IMR-90 (cell line): ENCODE results near the gene ZNF35. TPM values are rescaled to one million over a fixed set of nuclear protein-coding genes. Genes with fewer than 3 reads are reported as not detected.

Experiments used
- ATAC-seq: fragments of 200-7000 bp; cut with Tn5 transposase; 2 replicates; pipeline ENCODE4 v1.9.1; 2020; ENCODE audit warnings: low read depth, mild to moderate bottlenecking, moderate library complexity
- BruUV-seq: library from RNA; stranded (reverse); fragments of 400-500 nt; replicated peaks from 2 replicates; lab custom pipeline; 2021; lab: Mats Ljungman, UMichigan
- CTCF ChIA-PET: fragments of 300-600 bp; formaldehyde crosslinking; extraction: SDS; loops from one replicate; lab custom pipeline; 2021; ENCODE audit warnings: antibody characterized with exemption; lab: Yijun Ruan, JAX
- POLR2A ChIA-PET: fragments of 300-600 bp; sonication (Branson Sonifier 250); formaldehyde crosslinking; loops from one replicate; lab custom pipeline; 2022; ENCODE audit warnings: antibody characterized with exemption; ENCODE audit not compliant: unreplicated experiment; lab: Charles Lee
- DNase-seq: peaks from one replicate; pipeline ENCODE4 v3.0.0; 2013
- H2AFZ ChIP-seq: replicated peaks from 2 replicates; pipeline ENCODE3; 2013; ENCODE audit warnings: low read length, mild to moderate bottlenecking; ENCODE audit not compliant: poor library complexity
- H2AK5ac ChIP-seq: 2 replicates; pipeline ENCODE4 v1.6.1; 2013; ENCODE audit warnings: low read depth, low read length, inconsistent platforms
- H2AK9ac ChIP-seq: replicated peaks from 2 replicates; pipeline ENCODE3; 2013; ENCODE audit warnings: mild to moderate bottlenecking, low read depth, low read length, moderate library complexity; ENCODE audit not compliant: poor library complexity
- H2BK120ac ChIP-seq: 2 replicates; pipeline ENCODE4 v1.6.1; 2013; ENCODE audit warnings: low read depth, low read length, inconsistent platforms
- H2BK15ac ChIP-seq: 3 replicates; pipeline ENCODE4 v1.6.1; 2013; ENCODE audit warnings: low read depth, low read length, inconsistent platforms
- H2BK20ac ChIP-seq: 2 replicates; pipeline ENCODE4 v1.6.1; 2013; ENCODE audit warnings: low read depth, mild to moderate bottlenecking, inconsistent platforms, low read length, moderate library complexity
- H2BK5ac ChIP-seq: 2 replicates; pipeline ENCODE4 v1.6.1; 2013; ENCODE audit warnings: mild to moderate bottlenecking, low read depth, low read length, inconsistent platforms; ENCODE audit not compliant: poor library complexity, severe bottlenecking
- H3K14ac ChIP-seq: replicated peaks from 2 replicates; pipeline ENCODE4 v1.6.1; 2013; ENCODE audit warnings: low read depth, low read length, inconsistent platforms
- H3K18ac ChIP-seq: 2 replicates; pipeline ENCODE4 v1.6.1; 2013; ENCODE audit warnings: low read depth, low read length, control low read depth
- H3K23ac ChIP-seq: 2 replicates; pipeline ENCODE4 v1.6.1; 2013; ENCODE audit warnings: low read depth, low read length, inconsistent platforms
- H3K27ac ChIP-seq: 2 replicates; pipeline ENCODE4 v1.5.1; 2013; ENCODE audit warnings: mild to moderate bottlenecking, control low read depth, low read length; ENCODE audit not compliant: insufficient read depth
- H3K27me3 ChIP-seq: 2 replicates; pipeline ENCODE4 v1.6.1; 2013; ENCODE audit warnings: low read length; ENCODE audit not compliant: control insufficient read depth, insufficient read depth
- H3K36me3 ChIP-seq: 2 replicates; pipeline ENCODE4 v1.6.1; 2013; ENCODE audit warnings: low read length, mixed read lengths; ENCODE audit not compliant: control insufficient read depth, insufficient read depth
- H3K4ac ChIP-seq: 2 replicates; pipeline ENCODE4 v1.6.1; 2013; ENCODE audit warnings: low read depth, low read length, inconsistent platforms
- H3K4me1 ChIP-seq: 2 replicates; pipeline ENCODE4 v1.6.1; 2013; ENCODE audit warnings: low read length, mixed read lengths; ENCODE audit not compliant: control insufficient read depth, insufficient read depth
- H3K4me2 ChIP-seq: 2 replicates; pipeline ENCODE4 v1.6.1; 2013; ENCODE audit warnings: low read depth, mild to moderate bottlenecking, control low read depth, low read length, moderate library complexity
- H3K4me3 ChIP-seq: 2 replicates; pipeline ENCODE4 v1.5.1; 2013; ENCODE audit warnings: low read depth, mild to moderate bottlenecking, control low read depth, low read length, moderate library complexity; ENCODE audit not compliant: insufficient read depth
- H3K56ac ChIP-seq: 2 replicates; pipeline ENCODE4 v1.6.1; 2013; ENCODE audit warnings: low read length, inconsistent platforms; ENCODE audit not compliant: insufficient read depth; ENCODE audit errors: extremely low read depth
- H3K79me1 ChIP-seq, 2 experiments: 2 replicates each; pipeline ENCODE4 v1.6.1; 2013; ENCODE audit warnings: low read length in 2 of 2, inconsistent platforms in 1 of 2, low read depth in 1 of 2
- H3K9ac ChIP-seq: 2 replicates; pipeline ENCODE4 v1.6.1; 2013; ENCODE audit warnings: low read depth, low read length, control low read depth
- H3K9me1 ChIP-seq: 2 replicates; pipeline ENCODE4 v1.6.1; 2013; ENCODE audit warnings: low read length, inconsistent platforms; ENCODE audit not compliant: insufficient read depth
- H3K9me3 ChIP-seq: 2 replicates; pipeline ENCODE4 v1.6.1; 2013; ENCODE audit warnings: low read length; ENCODE audit not compliant: control insufficient read depth, insufficient read depth
- H4K20me1 ChIP-seq: 2 replicates; pipeline ENCODE4 v1.6.1; 2013; ENCODE audit warnings: low read length, inconsistent platforms; ENCODE audit not compliant: insufficient read depth
- H4K5ac ChIP-seq: 2 replicates; pipeline ENCODE4 v1.6.1; 2013; ENCODE audit warnings: mild to moderate bottlenecking, low read depth, low read length, control low read depth
- H4K8ac ChIP-seq, 2 experiments: 2 replicates each; pipeline ENCODE4 v1.6.1; 2013; ENCODE audit warnings: low read depth in 2 of 2, low read length in 2 of 2, control low read depth in 1 of 2, inconsistent platforms in 1 of 2
- H4K91ac ChIP-seq: 2 replicates; pipeline ENCODE4 v1.6.1; 2013; ENCODE audit warnings: low read depth, low read length, inconsistent platforms; ENCODE audit not compliant: insufficient read depth
- BHLHE40 ChIP-seq: fragments of 150-350 bp; IDR thresholded peaks from 2 replicates; pipeline ENCODE4 v1.6.1; 2016; ENCODE audit warnings: mild to moderate bottlenecking, low read depth, low read length
- CEBPB ChIP-seq: IDR thresholded peaks from 2 replicates; pipeline ENCODE4 v1.6.1; 2012; ENCODE audit warnings: low read depth, low read length, improper control_type of control experiment
- CHD1 ChIP-seq: IDR thresholded peaks from 2 replicates; pipeline ENCODE4 v1.6.1; 2012; ENCODE audit warnings: low read depth, low read length, improper control_type of control experiment
- CTCF ChIP-seq: conservative IDR thresholded peaks from 2 replicates; pipeline ENCODE4 v1.5.1; 2012; ENCODE audit warnings: mild to moderate bottlenecking, low read depth, low read length, improper control_type of control experiment
- ELK1 ChIP-seq: fragments of 150-350 bp; IDR thresholded peaks from 2 replicates; pipeline ENCODE4 v1.6.1; 2016; ENCODE audit warnings: low read depth, mild to moderate bottlenecking, low read length, moderate library complexity, borderline replicate concordance
- FOS ChIP-seq: fragments of 150-350 bp; IDR thresholded peaks from 2 replicates; pipeline ENCODE4 v1.6.1; 2016; ENCODE audit warnings: low read depth, low read length
- MAFK ChIP-seq: IDR thresholded peaks from 2 replicates; pipeline ENCODE4 v1.6.1; 2012; ENCODE audit warnings: low read depth, low read length, improper control_type of control experiment
- MAZ ChIP-seq: IDR thresholded peaks from 2 replicates; pipeline ENCODE4 v1.6.1; 2012; ENCODE audit warnings: low read depth, mild to moderate bottlenecking, low read length, improper control_type of control experiment, moderate library complexity, borderline replicate concordance
- MXI1 ChIP-seq: IDR thresholded peaks from 2 replicates; pipeline ENCODE4 v1.6.1; 2012; ENCODE audit warnings: low read depth, mild to moderate bottlenecking, low read length, moderate library complexity, borderline replicate concordance
- NFE2L2 ChIP-seq: fragments of 150-350 bp; IDR thresholded peaks from 2 replicates; pipeline ENCODE4 v1.6.1; 2016; ENCODE audit warnings: low read depth, mild to moderate bottlenecking, low read length
- POLR2A ChIP-seq: IDR thresholded peaks from 2 replicates; pipeline ENCODE4 v1.6.1; 2012; ENCODE audit warnings: mild to moderate bottlenecking, low read depth, low read length
- RAD21 ChIP-seq: IDR thresholded peaks from 2 replicates; pipeline ENCODE4 v1.6.1; 2012; ENCODE audit warnings: low read length, improper control_type of control experiment
- RCOR1 ChIP-seq: IDR thresholded peaks from 2 replicates; pipeline ENCODE4 v1.6.1; 2012; ENCODE audit warnings: mild to moderate bottlenecking, low read length, improper control_type of control experiment; ENCODE audit not compliant: insufficient replicate concordance
- RFX5 ChIP-seq: IDR thresholded peaks from 2 replicates; pipeline ENCODE4 v1.8.0; 2012; ENCODE audit warnings: low read depth, mild to moderate bottlenecking, low read length, moderate library complexity
- SMC3 ChIP-seq: fragments of 150-350 bp; IDR thresholded peaks from 2 replicates; pipeline ENCODE4 v1.6.1; 2016; ENCODE audit warnings: low read depth, mild to moderate bottlenecking, antibody characterized with exemption, low read length, moderate library complexity
- USF2 ChIP-seq: fragments of 150-350 bp; IDR thresholded peaks from 2 replicates; pipeline ENCODE4 v1.6.1; 2017; ENCODE audit warnings: mild to moderate bottlenecking, antibody characterized with exemption, low read length, low read depth
- WGBS, 2 experiments: methylation state at CpG; one replicate each; pipeline versions ENCODE4 v1.1.5 to v1.1.7; 2013; ENCODE audit warnings: missing lambda C conversion rate in 2 of 2; ENCODE audit not compliant: insufficient read length in 1 of 2; ENCODE audit errors: extremely low coverage in 2 of 2; 5-methylcytosine and 5-hydroxymethylcytosine counted together
- dilution Hi-C: fragments of 300-500 bp; cut with HindIII; formaldehyde crosslinking; loops from one replicate; pipeline ENCODE4 v1.14.3; 2018; ENCODE audit warnings: low sequenced_read_pairs; ENCODE audit not compliant: unreplicated experiment
- in situ Hi-C: fragments of 300-500 bp; cut with MboI; formaldehyde crosslinking; loops from 3 replicates; pipeline ENCODE4 v1.14.3; 2019; ENCODE audit warnings: low sequenced_read_pairs, inconsistent platforms, mixed read lengths
- intact Hi-C: fragments of 100-400 bp; cut with micrococcal nuclease; formaldehyde crosslinking; loops from 2 replicates; pipeline ENCODE4 v1.10.0; 2022
- polyA plus RNA-seq, 3 experiments: library from polyadenylated mRNA; depleted of rRNA; stranded (reverse); fragments of >200 nt; gene quantifications; 2 replicates each; pipeline ENCODE4 v1.2.3, GENCODE V29; 2012; ENCODE audit warnings: low replicate concordance in 1 of 3
- total RNA-seq: library from RNA; depleted of rRNA; stranded (reverse); fragments of >200 nt; gene quantifications from 2 replicates; pipeline ENCODE4 v1.2.3, GENCODE V29; 2012

The ZNF35 gene
- total and polyA plus RNA-seq, 2 of the 4 experiments (the other 2 are of a cell fraction), result 3.8 to 19.5 TPM

GRCh38 chr3:44601749-44602148 is 46.8 kb upstream of the ZNF35 start:
- ATAC-seq, result no peak

More at GRCh38 chr3:44601749-44602148, 46.8 kb upstream of the ZNF35 start:
- no peak overlapping the region for H3K18ac ChIP-seq
- H2AK5ac ChIP-seq, result no peak overlapping the region
- no peak overlapping the region for H2AK9ac ChIP-seq
- no peaks in the 10 kb centered on the region for H3K79me1 ChIP-seq
- DNase-seq, result no peak
- H3K23ac ChIP-seq, result no peak overlapping the region
- peaks cover 5% of the 10 kb centered on the region; the same call in 1 of the 2 replicates for H3K36me3 ChIP-seq
- H2AFZ ChIP-seq, result no peak overlapping the region
- H3K9me1 ChIP-seq, result no peaks in the 10 kb centered on the region
- no peak overlapping the region for H3K4me2 ChIP-seq
- H2BK20ac ChIP-seq, result no peak overlapping the region
- H4K20me1 ChIP-seq, result no peaks in the 10 kb centered on the region
- no peak overlapping the region for H2BK5ac ChIP-seq
- H2BK15ac ChIP-seq, result no peak overlapping the region
- no peak overlapping the region for H4K91ac ChIP-seq
- in situ Hi-C loops (no loop called here), intact Hi-C loops (no loop called here), dilution Hi-C loops (no loop called here)
- no peak overlapping the region for H3K4ac ChIP-seq
- H2BK120ac ChIP-seq, result no peak overlapping the region
- 0 out of 2 replicates have a peak, but pooled peaks cover 5% of the 10 kb centered on the region for H3K9me3 ChIP-seq
- no TSS peak for BruUV-seq
- no CpG with 5 or more reads among the region's 2 CpGs for WGBS, 2 experiments
- ChIA-PET POLR2A (no interaction called here), CTCF (no interaction called here)
- no peak overlapping the region for H4K5ac ChIP-seq
- no peak overlapping the region for H3K56ac ChIP-seq
- H3K4me1 ChIP-seq, result no peaks in the 10 kb centered on the region
- H3K14ac ChIP-seq, result no peak overlapping the region
- H3K9ac ChIP-seq, result no peak overlapping the region
- no peak overlapping the region for H3K4me3 ChIP-seq
- H3K27me3 ChIP-seq, result no peaks in the 10 kb centered on the region
- no peak overlapping the region for H3K27ac ChIP-seq
- no peak for TF ChIP-seq CHD1
- TF ChIP-seq ELK1, result no peak
- TF ChIP-seq RCOR1, result no peak
- no peak for TF ChIP-seq MXI1
- TF ChIP-seq SMC3, result no peak
- TF ChIP-seq CEBPB, result no peak
- no peak for TF ChIP-seq RFX5
- TF ChIP-seq POLR2A, result no peak
- no peak for TF ChIP-seq RAD21
- no peak for TF ChIP-seq NFE2L2
- no peak for TF ChIP-seq BHLHE40
- TF ChIP-seq USF2, result no peak
- TF ChIP-seq MAFK, result no peak
- no peak for TF ChIP-seq CTCF
- no peak for TF ChIP-seq FOS
- no peak for TF ChIP-seq MAZ
- H4K8ac ChIP-seq, result no peak overlapping the region
